HCT116 (cell line): ENCODE measurements around the gene EVC. TPM values are rescaled to one million over a fixed set of nuclear protein-coding genes. Genes with fewer than 3 reads are reported as not detected.

Experiments
- ATAC-seq: fragments of 200-7000 bp; cut with Tn5 transposase; 2 replicates; pipeline ENCODE4 v1.9.1; 2020; ENCODE audit warnings: mild to moderate bottlenecking, moderate library complexity
- BruUV-seq: library from RNA; stranded (reverse); fragments of 400-500 nt; replicated peaks from 2 replicates; lab custom pipeline; 2021; lab: Mats Ljungman, UMichigan
- CTCF ChIA-PET: fragments of 300-600 bp; sonication (Branson Sonifier 250); formaldehyde crosslinking; loops from one replicate; lab custom pipeline; 2021; ENCODE audit warnings: antibody characterized with exemption; lab: Charles Lee
- POLR2A ChIA-PET: fragments of 300-600, 350-600 bp; sonication (Branson Sonifier 250); formaldehyde crosslinking; loops from one replicate; lab custom pipeline; 2021; ENCODE audit warnings: antibody characterized with exemption; lab: Charles Lee
- RAD21 ChIA-PET, 2 experiments: fragments of 300-600 bp; sonication (Branson Sonifier 250); formaldehyde crosslinking; loops; one replicate each; lab custom pipeline; 2023; ENCODE audit warnings: low total read pairs in 2 of 2; ENCODE audit not compliant: uncharacterized antibody in 2 of 2, unreplicated experiment in 2 of 2, low non-redundant PET in 1 of 2; lab: Charles Lee
- DNase-seq: peaks from one replicate; pipeline ENCODE4 v3.0.0-alpha.2; 2010; ENCODE audit warnings: low read depth, low spot score
- H2AFZ ChIP-seq: fragments of 200-600 bp; shearing (Covaris generic), sonication (generic); 2 replicates; pipeline ENCODE4 v1.6.1; 2017; ENCODE audit warnings: low read depth, mixed run types, mixed read lengths, antibody characterized with exemption, low read length; ENCODE audit not compliant: poor library complexity, severe bottlenecking
- H3K27ac ChIP-seq: 2 replicates; pipeline ENCODE4 v1.5.1; 2012; ENCODE audit warnings: low read depth, low read length
- H3K27me3 ChIP-seq: fragments of 200-600 bp; sonication (generic); 2 replicates; pipeline ENCODE4 v1.6.1; 2016; ENCODE audit warnings: mixed run types, low read length, mixed read lengths; ENCODE audit not compliant: insufficient read depth
- H3K36me3 ChIP-seq, 2 experiments: fragments of 200-500 bp in 1 of 2; fragments of 200-600 bp in 1 of 2; sonication (Bioruptor generic) in 1 of 2; sonication (generic) in 1 of 2; 2 replicates each; pipeline versions ENCODE4 v1.5.1 to v1.6.1; 2014 to 2016; ENCODE audit warnings: low read length in 2 of 2, inconsistent platforms in 1 of 2, mixed read lengths in 1 of 2, mixed run types in 1 of 2; ENCODE audit not compliant: insufficient read depth in 2 of 2, control insufficient read depth in 1 of 2
- H3K4me1 ChIP-seq, 2 experiments: fragments of 200-600 bp in 1 of 2; sonication (generic) in 1 of 2; 2 replicates each; pipeline versions ENCODE4 v1.5.1 to v1.6.1; 2012 to 2017; ENCODE audit warnings: low read length in 2 of 2, inconsistent platforms in 1 of 2, mild to moderate bottlenecking in 1 of 2, mixed read lengths in 1 of 2, mixed run types in 1 of 2, moderate library complexity in 1 of 2; ENCODE audit not compliant: insufficient read depth in 2 of 2, control insufficient read depth in 1 of 2
- H3K4me2 ChIP-seq: fragments of 200-600 bp; sonication (generic); 2 replicates; pipeline ENCODE4 v1.6.1; 2017; ENCODE audit warnings: mixed run types, low read length, mixed read lengths
- H3K4me3 ChIP-seq, 2 experiments: fragments of 200-600 bp in 1 of 2; sonication (generic) in 1 of 2; replicated peaks in 1 of 2; 2 replicates each; pipeline ENCODE4 v1.5.1; 2011 to 2016; ENCODE audit warnings: low read length in 2 of 2, control low read depth in 1 of 2, low read depth in 1 of 2, mild to moderate bottlenecking in 1 of 2, mixed read lengths in 1 of 2, mixed run types in 1 of 2
- H3K79me2 ChIP-seq: fragments of 200-600 bp; sonication (generic); 2 replicates; pipeline ENCODE4 v1.6.1; 2017; ENCODE audit warnings: mild to moderate bottlenecking, mixed run types, low read length, moderate library complexity, mixed read lengths; ENCODE audit not compliant: insufficient read depth
- H3K9ac ChIP-seq: fragments of 200-600 bp; sonication (generic); 2 replicates; pipeline ENCODE4 v1.6.1; 2016; ENCODE audit warnings: low read length, mixed read lengths
- H3K9me2 ChIP-seq: fragments of 200-600 bp; sonication (generic), shearing (Covaris generic); 2 replicates; pipeline ENCODE4 v1.6.1; 2017; ENCODE audit warnings: mixed run types, mild to moderate bottlenecking, moderate library complexity; ENCODE audit not compliant: insufficient read depth
- H3K9me3 ChIP-seq, 2 experiments: fragments of 200-500 bp in 1 of 2; fragments of 200-600 bp in 1 of 2; sonication (Bioruptor generic) in 1 of 2; sonication (generic) in 1 of 2; 2 replicates each; pipeline ENCODE4 v1.6.1; 2014 to 2017; ENCODE audit warnings: low read length in 2 of 2, mixed read lengths in 2 of 2, inconsistent platforms in 1 of 2, low read depth in 1 of 2, mild to moderate bottlenecking in 1 of 2, mixed run types in 1 of 2, moderate library complexity in 1 of 2; ENCODE audit not compliant: control insufficient read depth in 1 of 2, insufficient read depth in 1 of 2
- H4K20me1 ChIP-seq: fragments of 200-600 bp; sonication (generic), shearing (Covaris generic); 2 replicates; pipeline ENCODE4 v1.6.1; 2017; ENCODE audit warnings: mixed run types, mild to moderate bottlenecking, moderate library complexity; ENCODE audit not compliant: insufficient read depth
- EGR1 ChIP-seq: IDR thresholded peaks from 2 replicates; pipeline ENCODE4 v1.6.1; 2012; ENCODE audit warnings: low read depth
- EZH2 ChIP-seq: fragments of 200-600 bp; sonication (generic); IDR thresholded peaks from 2 replicates; pipeline ENCODE4 v1.6.1; 2017; ENCODE audit warnings: antibody characterized with exemption, mixed run types
- EZH2phosphoT487 ChIP-seq: fragments of 200-600 bp; IDR thresholded peaks from 2 replicates; pipeline ENCODE4 v1.6.1; 2018; ENCODE audit warnings: antibody characterized with exemption, borderline replicate concordance
- FOSL1 ChIP-seq: IDR thresholded peaks from 2 replicates; pipeline ENCODE4 v1.6.1; 2012; ENCODE audit warnings: low read depth
- JUND ChIP-seq: IDR thresholded peaks from 2 replicates; pipeline ENCODE4 v1.6.1; 2012
- POLR2AphosphoS5 ChIP-seq: IDR thresholded peaks from 2 replicates; pipeline ENCODE4 v1.6.1; 2011; ENCODE audit warnings: mild to moderate bottlenecking, low read depth, low read length, moderate library complexity
- RAD21 ChIP-seq: IDR thresholded peaks from 2 replicates; pipeline ENCODE4 v1.6.1; 2012; ENCODE audit warnings: low read depth, mild to moderate bottlenecking
- SIN3A ChIP-seq: IDR thresholded peaks from 2 replicates; pipeline ENCODE4 v1.6.1; 2012; ENCODE audit warnings: low read depth
- SP1 ChIP-seq: IDR thresholded peaks from 2 replicates; pipeline ENCODE4 v1.6.1; 2012; ENCODE audit warnings: low read depth
- YY1 ChIP-seq: IDR thresholded peaks from 2 replicates; pipeline ENCODE4 v1.6.1; 2011; ENCODE audit warnings: low read length, low read depth, moderate library complexity, mild to moderate bottlenecking; ENCODE audit not compliant: insufficient replicate concordance; ENCODE audit errors: extremely low read depth
- ZFX ChIP-seq: fragments of 450-650 bp; IDR thresholded peaks from 2 replicates; pipeline ENCODE4 v1.6.1; 2017
- ZNF274 ChIP-seq: fragments of 200-500 bp; sonication (Bioruptor generic); IDR thresholded peaks from 2 replicates; pipeline ENCODE4 v1.6.1; 2014; ENCODE audit warnings: mild to moderate bottlenecking, low read depth, low read length, inconsistent platforms
- intact Hi-C: fragments of 100-400 bp; cut with micrococcal nuclease; formaldehyde crosslinking; loops from 2 replicates; pipeline ENCODE4 v1.10.0; 2022
- total RNA-seq: library from RNA; stranded (reverse); gene quantifications from one replicate; pipeline ENCODE4 v1.2.1, GENCODE V29; 2021; ENCODE audit not compliant: unreplicated experiment
- TF ChIP-seq, protein P1 (sequence below), 3 experiments: fragments of 200-600 bp in 1 of 3; sonication (generic) in 1 of 3; IDR thresholded peaks in 2 of 3; conservative IDR thresholded peaks in 1 of 3; 2 replicates each; pipeline ENCODE4 v1.5.1; 2012 to 2017; ENCODE audit warnings: low read depth in 2 of 3, low read length in 2 of 3, antibody characterized with exemption in 1 of 3, borderline replicate concordance in 1 of 3, control low read depth in 1 of 3, mild to moderate bottlenecking in 1 of 3, mixed read lengths in 1 of 3, mixed run types in 1 of 3, moderate library complexity in 1 of 3; ENCODE audit not compliant: insufficient read depth in 1 of 3
- TF ChIP-seq, protein P2 (sequence below): IDR thresholded peaks from 2 replicates; pipeline ENCODE4 v1.6.1; 2011; ENCODE audit warnings: mild to moderate bottlenecking, low read length, moderate library complexity; ENCODE audit not compliant: insufficient replicate concordance; ENCODE audit errors: extremely low read depth

The EVC gene
- total RNA-seq, 1 experiment from 2014 or later = 0.15 TPM

DNA sequence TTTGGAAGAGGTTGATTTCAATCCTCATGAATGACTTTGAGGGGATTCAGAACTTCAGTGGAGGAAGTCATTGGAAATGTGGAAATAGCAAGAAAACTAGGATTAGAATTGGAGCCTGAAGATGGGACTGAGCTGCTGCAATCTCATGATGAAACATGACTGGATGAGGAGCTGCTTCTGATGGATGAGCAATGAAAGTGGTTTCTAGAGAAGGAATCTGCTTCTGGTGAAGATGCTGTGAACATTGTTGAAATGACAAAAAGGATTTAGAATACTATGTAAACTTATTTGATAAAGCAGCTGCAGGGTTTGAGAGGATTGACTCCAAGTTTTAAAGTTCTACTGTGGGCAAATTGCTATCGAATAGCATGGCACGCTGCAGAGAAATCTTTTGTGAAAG lies 27.1 kb downstream of the EVC start (continued):
- TF ChIP-seq YY1 (no peak), SIN3A (no peak), FOSL1 (no peak)
- TF ChIP-seq, protein P1, sequence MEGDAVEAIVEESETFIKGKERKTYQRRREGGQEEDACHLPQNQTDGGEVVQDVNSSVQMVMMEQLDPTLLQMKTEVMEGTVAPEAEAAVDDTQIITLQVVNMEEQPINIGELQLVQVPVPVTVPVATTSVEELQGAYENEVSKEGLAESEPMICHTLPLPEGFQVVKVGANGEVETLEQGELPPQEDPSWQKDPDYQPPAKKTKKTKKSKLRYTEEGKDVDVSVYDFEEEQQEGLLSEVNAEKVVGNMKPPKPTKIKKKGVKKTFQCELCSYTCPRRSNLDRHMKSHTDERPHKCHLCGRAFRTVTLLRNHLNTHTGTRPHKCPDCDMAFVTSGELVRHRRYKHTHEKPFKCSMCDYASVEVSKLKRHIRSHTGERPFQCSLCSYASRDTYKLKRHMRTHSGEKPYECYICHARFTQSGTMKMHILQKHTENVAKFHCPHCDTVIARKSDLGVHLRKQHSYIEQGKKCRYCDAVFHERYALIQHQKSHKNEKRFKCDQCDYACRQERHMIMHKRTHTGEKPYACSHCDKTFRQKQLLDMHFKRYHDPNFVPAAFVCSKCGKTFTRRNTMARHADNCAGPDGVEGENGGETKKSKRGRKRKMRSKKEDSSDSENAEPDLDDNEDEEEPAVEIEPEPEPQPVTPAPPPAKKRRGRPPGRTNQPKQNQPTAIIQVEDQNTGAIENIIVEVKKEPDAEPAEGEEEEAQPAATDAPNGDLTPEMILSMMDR (IDR thresholded peaks at IDR 0.05 in 2 of 3, conservative IDR thresholded peaks at IDR 0.05 in 1 of 3; ENCODE audit: borderline replicate concordance in 1 of 3, insufficient read depth in 1 of 3, low read depth in 2 of 3, low read length in 2 of 3) = no peak

DNA sequence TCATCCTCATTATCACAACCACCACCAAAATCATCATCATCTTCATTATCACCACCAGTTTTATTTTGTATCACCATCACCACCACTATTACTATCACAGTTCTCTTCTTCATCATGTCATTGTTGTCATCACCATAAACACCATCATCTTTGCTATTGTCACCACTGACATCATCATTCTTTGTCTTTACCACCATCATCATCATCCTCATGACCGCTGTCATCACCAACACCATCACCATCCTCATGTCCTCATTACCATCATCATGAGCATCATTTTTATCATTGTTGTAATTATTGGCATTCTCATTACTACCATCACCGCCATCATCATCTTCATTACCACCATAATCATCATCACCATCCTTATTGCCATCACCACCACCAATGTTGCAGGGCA lies 31.4 kb downstream of the EVC start:
- peaks cover 0 to 9% of the 10 kb centered on the region in 2 experiments; a peak in 1 of 4 replicates for H3K4me1 ChIP-seq
- DNase-seq (no peak), ATAC-seq (no peak)
- H3K9me2 ChIP-seq = no peaks in the 10 kb centered on the region
- no peaks in the 10 kb centered on the region for H3K9me3 ChIP-seq
- H3K4me2 ChIP-seq = no peak overlapping the region
- H3K27ac ChIP-seq = no peak overlapping the region
- no peak overlapping the region for H2AFZ ChIP-seq
- CTCF ChIA-PET = no interaction called here
- no peak overlapping the region for H3K9ac ChIP-seq
- no peaks in the 10 kb centered on the region for H3K36me3 ChIP-seq
- BruUV-seq = no TSS peak
- peaks cover 5% of the 10 kb centered on the region; the same call in 1 of the 2 replicates for H3K27me3 ChIP-seq
- TF ChIP-seq ZNF274 (no peak), FOSL1 (no peak)
- no peaks in the 10 kb centered on the region for H4K20me1 ChIP-seq
- intact Hi-C loops = no loop called here
- no peak overlapping the region for H3K4me3 ChIP-seq
- H3K79me2 ChIP-seq = no peaks in the 10 kb centered on the region
- RAD21 ChIA-PET = no interaction called here
- POLR2A ChIA-PET = interaction anchor here (0.6 kb wide), 1 partner anchor 1306 kb away, joined by 3 read pairs; no protein-coding TSS in a partner anchor

DNA sequence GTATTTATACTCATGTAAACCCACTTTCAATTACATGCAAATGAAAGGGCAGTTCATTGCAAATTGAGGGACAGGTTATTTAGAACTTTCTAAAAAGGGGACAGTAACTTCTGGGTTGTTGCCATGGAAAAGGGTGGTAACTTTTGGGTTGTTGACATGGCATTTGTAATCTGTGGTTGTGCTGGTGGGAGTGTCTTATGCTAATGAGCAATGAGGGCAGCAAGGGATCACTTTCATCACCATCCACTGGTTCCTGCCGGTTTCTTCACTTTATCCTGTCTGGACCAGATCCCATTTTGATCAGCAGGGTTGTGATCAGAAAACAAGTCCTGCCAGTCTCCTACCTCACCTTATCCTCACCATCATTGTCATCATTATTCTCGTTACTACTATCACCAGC lies 32.0 kb downstream of the EVC start:
- Histone ChIP-seq H3K9me2 (no peaks in the 10 kb centered on the region), H4K20me1 (no peaks in the 10 kb centered on the region), H2AFZ (no peak overlapping the region), H3K79me2 (no peaks in the 10 kb centered on the region), H3K27me3 (peaks cover 5% of the 10 kb centered on the region; the same call in 1 of the 2 replicates), H3K27ac (no peak overlapping the region), H3K9ac (no peak overlapping the region), H3K4me3 (no peak overlapping the region), H3K4me1 (peaks cover 0 to 15% of the 10 kb centered on the region in 2 experiments; a peak in 1 of 4 replicates), H3K9me3 (no peaks in the 10 kb centered on the region), H3K4me2 (no peak overlapping the region), H3K36me3 (no peaks in the 10 kb centered on the region)
- no TSS peak for BruUV-seq
- ChIA-PET RAD21 (no interaction called here), CTCF (no interaction called here), POLR2A (no interaction called here)
- intact Hi-C loops = no loop called here
- ATAC-seq = no peak
- no peak for DNase-seq
- TF ChIP-seq ZFX = no peak
- no peak for TF ChIP-seq EZH2
- TF ChIP-seq RAD21 = no peak
- TF ChIP-seq YY1 = no peak
- TF ChIP-seq, protein P2, sequence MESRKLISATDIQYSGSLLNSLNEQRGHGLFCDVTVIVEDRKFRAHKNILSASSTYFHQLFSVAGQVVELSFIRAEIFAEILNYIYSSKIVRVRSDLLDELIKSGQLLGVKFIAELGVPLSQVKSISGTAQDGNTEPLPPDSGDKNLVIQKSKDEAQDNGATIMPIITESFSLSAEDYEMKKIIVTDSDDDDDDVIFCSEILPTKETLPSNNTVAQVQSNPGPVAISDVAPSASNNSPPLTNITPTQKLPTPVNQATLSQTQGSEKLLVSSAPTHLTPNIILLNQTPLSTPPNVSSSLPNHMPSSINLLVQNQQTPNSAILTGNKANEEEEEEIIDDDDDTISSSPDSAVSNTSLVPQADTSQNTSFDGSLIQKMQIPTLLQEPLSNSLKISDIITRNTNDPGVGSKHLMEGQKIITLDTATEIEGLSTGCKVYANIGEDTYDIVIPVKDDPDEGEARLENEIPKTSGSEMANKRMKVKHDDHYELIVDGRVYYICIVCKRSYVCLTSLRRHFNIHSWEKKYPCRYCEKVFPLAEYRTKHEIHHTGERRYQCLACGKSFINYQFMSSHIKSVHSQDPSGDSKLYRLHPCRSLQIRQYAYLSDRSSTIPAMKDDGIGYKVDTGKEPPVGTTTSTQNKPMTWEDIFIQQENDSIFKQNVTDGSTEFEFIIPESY = no peak
- no peak for TF ChIP-seq POLR2AphosphoS5
- no peak for TF ChIP-seq JUND
- TF ChIP-seq EZH2phosphoT487 = no peak
- no peak for TF ChIP-seq FOSL1
- no peak for TF ChIP-seq EGR1
- TF ChIP-seq SIN3A = no peak
- TF ChIP-seq SP1 = no peak
